Fibroblast of skin of left quadriceps (primary cell): ENCODE measurements around the gene PITPNC1.
A peak's percentile ranks its signal among the peaks of the same experiment; 100 is the strongest.
"Not testable (repeated sequence)": the region's sequence is repeated elsewhere in the genome, so short reads cannot be mapped to it uniquely, and the experiment has no call there.

ENCODE experiments used
- DNase-seq, 2 experiments: peaks; one replicate each; pipeline ENCODE4 v3.0.0-alpha.2; 2013; ENCODE audit warnings: low read depth in 2 of 2

Gene PITPNC1

DNA sequence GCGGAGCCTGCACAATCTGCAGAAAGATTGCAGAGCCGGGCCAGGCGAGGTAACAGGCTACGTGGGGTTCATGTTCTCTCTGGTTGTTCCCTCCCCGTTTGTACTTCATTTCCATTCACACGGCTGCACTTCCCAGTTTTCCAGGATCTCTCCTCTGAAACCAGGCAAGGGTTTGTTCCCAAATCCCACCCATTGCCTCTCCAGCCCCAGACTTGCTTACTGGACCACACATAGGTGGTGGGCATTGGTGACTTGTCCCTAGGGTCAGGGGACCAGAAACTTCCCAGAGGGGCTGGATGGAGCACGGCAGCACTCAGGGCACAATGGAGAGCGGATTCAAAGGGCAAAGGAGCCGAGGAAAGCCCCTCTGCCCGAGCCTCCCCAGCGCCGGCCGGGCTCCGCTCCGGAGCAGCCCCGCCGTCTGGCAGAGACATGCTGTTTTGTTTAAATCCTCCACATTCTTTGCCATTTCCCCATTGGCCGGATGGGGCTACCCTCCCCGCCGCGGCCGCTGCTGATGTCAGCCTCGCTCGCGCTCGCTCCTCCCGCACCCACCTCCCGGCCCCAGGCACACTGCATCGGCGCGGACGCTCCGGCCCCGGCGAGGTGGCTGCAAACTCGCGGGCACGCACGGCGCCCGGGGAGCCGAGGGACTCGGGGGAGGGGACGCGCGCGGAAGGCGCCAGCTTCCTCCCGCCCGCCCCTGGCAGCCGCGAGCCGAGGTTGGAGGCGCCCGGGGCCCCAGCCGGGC lies at the start of gene PITPNC1:
PITPNC1 (plus strand) TSS at position 545 of the 751 bp plus-strand sequence.
- peak; percentile 69 to 73 for DNase-seq

DNA sequence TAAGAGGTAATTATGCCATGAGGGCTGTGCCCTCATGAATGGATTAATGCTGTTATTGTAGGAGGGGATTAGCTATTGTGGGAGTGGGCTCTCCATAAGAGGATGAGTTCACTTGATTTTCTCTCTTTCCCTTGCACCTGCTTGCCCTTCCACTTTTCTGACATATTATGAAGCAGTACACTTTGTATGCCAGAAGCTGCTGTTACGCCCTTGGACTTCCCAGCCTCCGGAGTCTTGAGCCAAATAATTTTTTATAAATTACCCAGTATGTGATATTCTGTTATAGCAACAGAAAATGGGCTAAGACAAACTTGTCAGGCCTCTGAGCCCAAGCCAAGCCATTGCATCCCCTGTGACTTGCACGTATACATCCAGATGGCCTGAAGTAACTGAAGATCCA lies 49.1 kb upstream of the PITPNC1 start:
- no peak for DNase-seq

DNA sequence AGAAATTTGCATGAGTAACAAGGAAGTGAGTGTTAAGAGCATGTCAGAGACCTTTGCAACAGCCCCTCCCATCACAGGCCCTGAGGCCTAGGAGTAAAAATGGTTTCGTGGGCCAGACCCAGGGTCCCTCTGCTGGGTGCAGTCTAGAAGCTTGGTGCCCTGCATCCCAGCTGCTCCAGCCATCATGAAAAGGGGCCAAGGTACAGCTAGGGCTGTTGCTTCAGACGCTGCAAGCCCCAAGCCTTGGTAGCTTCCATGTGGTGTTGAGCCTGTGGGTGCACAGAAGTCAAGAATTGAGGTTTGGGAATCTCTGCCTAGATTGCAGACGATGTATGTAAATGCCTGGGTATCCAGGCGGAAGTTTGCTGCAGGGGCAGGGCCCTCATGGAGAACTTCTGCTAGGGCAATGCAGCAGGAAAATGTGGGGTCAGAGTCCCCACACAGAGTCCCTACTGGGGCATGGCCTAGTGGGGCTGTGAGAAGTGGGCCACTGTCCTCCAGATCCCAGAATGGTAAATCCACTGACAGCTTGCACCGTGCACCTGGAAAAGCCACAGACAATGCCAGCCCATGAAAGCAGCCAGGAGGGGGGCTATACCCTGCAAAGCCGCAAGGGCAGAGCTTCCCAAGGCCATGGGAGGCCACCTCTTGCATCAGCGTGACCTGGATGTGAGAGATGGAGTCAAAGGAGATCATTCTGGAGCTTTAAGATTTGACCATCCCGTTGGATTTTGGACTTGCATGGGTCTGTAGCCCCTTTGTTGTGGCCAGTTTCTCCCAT lies 45.5 kb upstream of the PITPNC1 start:
- DNase-seq: not testable (repeated sequence)

GRCh38 chr17:67332162-67332508 lies 44.9 kb upstream of the PITPNC1 start:
- DNase-seq: not testable (repeated sequence)

GRCh38 chr17:67335245-67335835 lies 41.7 kb upstream of the PITPNC1 start:
- no peak for DNase-seq

GRCh38 chr17:67336859-67337258 lies 40.2 kb upstream of the PITPNC1 start:
- DNase-seq: no peak

DNA sequence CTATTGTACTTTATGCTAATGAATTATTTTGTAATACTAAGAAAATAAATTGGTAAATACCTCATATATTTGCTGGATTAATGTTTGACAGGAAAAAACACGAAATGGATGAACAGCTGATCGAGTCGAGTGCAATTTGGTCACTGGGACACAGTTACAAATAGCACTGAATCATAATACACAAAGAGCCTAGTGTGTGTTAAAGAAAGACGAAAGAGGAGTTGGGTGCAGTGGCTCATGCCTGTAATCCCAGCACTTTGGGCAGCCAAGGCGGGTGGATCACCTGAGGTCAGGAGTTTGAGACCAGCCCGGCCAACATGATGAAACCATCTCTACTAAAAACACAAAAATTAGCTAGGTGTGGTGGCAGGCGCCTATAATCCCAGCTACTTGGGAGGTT lies 38.7 kb upstream of the PITPNC1 start:
- DNase-seq: not testable (repeated sequence)

DNA sequence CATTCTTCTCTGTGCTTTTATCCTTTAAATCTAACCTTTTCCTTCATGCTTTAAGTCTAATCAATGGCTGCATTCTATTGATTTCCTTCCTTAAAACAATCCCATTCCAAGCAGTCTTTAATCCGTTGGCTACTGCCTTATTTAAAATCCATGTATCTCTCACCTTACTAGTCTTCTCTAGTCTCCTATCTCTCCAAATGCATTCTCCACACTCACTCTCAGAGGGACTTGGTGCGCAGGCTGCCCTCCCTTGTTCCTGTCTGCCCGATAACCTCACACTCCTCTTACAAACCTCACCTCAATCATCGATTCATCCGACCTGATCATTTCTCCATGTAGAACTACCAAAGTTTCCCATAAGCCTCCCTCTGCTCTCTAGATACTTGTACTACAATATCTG lies 33.8 kb upstream of the PITPNC1 start:
- DNase-seq: no peak

DNA sequence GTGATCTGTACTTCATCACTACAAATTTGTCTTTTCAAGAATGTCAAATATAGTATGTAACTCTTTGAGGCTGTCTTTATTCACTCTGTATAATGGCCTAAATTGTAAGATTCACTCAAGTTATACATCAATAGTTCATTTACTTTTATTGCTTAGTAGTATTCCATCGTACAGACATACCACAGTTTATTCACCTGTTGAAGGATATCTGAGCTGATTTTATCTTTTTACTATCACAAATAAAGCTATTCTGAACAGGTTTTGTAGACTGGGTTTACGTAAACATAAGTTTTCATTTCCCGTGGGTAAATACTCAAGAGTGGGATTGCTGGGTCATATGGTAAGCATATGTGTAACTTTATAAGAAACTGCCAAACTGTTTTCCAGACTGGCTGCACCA lies 29.3 kb upstream of the PITPNC1 start:
- DNase-seq: no peak

DNA sequence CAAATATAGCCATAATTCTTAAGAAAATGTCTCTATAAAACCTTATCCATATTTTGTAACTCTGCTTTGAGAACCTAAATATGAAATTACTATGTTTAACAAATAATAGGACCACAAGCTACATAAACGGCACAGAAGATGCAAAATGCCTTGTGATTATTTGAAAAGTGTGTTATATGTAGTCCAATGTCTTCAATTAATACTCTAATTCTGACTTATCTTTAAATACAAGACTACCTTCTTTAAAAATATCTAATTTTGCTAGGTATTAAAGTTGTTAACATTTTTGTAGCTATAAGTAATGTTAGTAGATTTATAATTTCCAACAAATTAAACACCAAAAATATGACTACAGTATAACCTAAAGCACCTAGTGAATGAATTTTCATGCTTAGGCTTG lies 27.7 kb upstream of the PITPNC1 start:
- DNase-seq: no peak

- DNase-seq: no peak
These were observed 23.9 kb upstream of the PITPNC1 start for GRCh38 chr17:67353161-67353560.

DNA sequence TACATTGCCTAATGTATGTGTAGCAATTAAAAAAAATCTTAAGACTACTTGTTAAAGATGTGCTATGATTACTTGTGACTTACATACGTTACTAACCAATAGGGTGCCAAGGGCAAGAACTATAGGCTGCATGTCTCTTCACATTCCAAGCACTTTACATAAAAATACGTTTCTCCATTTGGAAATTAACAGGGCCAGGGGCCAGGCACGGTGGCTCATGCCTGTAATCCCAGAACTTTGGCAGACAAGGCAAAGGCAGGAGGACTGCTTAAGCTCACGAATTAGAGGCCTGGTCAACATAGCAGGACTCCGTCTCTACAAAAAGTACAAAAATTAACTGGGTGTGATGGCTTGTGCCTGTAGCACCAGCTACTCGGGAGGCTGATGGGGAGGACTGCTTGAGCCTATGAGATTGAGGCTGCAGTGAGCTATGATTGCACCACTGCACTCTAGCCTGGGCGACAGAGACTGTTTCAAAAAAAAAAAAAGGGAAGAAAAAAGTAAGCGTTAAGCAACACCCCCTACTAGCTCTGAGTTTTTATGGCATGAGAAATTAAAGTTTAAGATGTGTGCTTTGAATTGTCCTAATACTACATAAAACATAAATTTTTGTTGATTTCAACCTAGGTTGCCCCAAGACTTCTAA lies 23.0 kb upstream of the PITPNC1 start:
- no peak for DNase-seq

GRCh38 chr17:67358612-67359011 lies 18.5 kb upstream of the PITPNC1 start:
- no peak for DNase-seq

GRCh38 chr17:67359960-67360791 lies 16.9 kb upstream of the PITPNC1 start:
- no peak for DNase-seq

DNA sequence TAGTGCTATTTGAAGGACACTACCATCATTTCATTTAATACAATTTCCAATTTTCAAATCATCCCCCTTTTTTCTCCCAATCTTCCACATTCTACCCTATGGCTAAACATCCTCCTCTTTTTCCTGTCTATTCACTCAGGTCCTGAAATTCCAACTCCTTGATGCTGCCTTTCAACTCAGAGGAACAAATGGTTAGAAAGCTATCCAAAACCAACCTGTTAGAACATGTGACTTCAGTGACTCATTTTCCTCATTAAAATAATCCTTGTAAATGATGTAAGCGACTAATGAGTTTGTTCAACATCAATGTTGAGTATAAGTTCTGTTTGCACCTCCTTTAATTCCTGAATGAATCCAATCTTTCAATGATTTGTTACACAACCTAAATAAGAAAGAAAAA lies 16.2 kb upstream of the PITPNC1 start:
- DNase-seq: no peak

GRCh38 chr17:67362173-67362572 lies 14.9 kb upstream of the PITPNC1 start:
- DNase-seq: no peak

- no peak for DNase-seq
These were observed 12.0 kb upstream of the PITPNC1 start for GRCh38 chr17:67364847-67365737.

DNA sequence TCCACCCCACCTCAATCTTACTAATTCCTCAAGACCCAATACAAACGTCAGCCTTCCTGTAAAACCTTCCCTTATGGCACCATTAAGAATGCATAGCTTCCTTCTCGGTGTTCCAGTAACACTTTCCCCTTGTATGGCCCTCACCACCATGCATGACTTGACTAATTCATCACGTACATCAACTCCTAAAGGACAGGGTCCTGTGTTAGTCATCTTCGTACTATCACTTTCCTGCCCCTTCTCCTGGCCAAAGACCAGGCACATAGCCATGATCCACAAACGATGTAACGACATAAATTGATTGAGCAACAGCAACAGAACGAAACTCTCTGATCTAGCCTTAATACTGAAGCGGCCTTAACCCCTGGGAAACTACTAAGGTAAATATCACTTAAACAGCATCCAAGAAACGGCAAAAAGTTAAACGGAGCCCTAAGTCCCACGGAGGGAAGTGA lies 11.3 kb upstream of the PITPNC1 start:
- no peak for DNase-seq

- DNase-seq: peak; percentile 80 to 84
These were observed 10.6 kb upstream of the PITPNC1 start, which contains the start of gene PSMD12 for GRCh38 chr17:67366193-67367157. Gene PSMD12 (minus strand): TSS chr17:67366577. CDS start chr17:67366519, 58 bp downstream.
